Activated B cell treated with CpG ODN at 0.5 μM for 24 hours (primary cell): Measurements from ENCODE around the gene TMEM141. TPM values are rescaled to one million over a fixed set of nuclear protein-coding genes. Genes with fewer than 3 reads are reported as not detected.

Experiments used
- ATAC-seq: fragments of 200-7000 bp; cut with Tn5 transposase; one replicate; pipeline ENCODE4 v1.10.0; 2021; ENCODE audit warnings: low read depth, mild to moderate bottlenecking, moderate library complexity
- CTCF ChIA-PET: fragments of 350-600 bp; sonication (Branson Sonifier 250); formaldehyde crosslinking; loops from one replicate; lab custom pipeline; 2021; ENCODE audit warnings: antibody characterized with exemption; lab: Charles Lee
- POLR2A ChIA-PET: fragments of 350-600 bp; sonication (Branson Sonifier 250); formaldehyde crosslinking; loops from one replicate; lab custom pipeline; 2021; ENCODE audit warnings: antibody characterized with exemption; lab: Charles Lee
- DNase-seq: peaks from one replicate; pipeline ENCODE4 v3.0.0; 2022
- H3K27ac Mint-ChIP-seq: one replicate; pipeline ENCODE4 v1.8.0; 2020; ENCODE audit warnings: mixed read lengths
- H3K27me3 Mint-ChIP-seq: one replicate; pipeline ENCODE4 v1.8.0; 2021; ENCODE audit warnings: mixed read lengths
- H3K36me3 Mint-ChIP-seq: one replicate; pipeline ENCODE4 v1.8.0; 2021; ENCODE audit warnings: low read depth, mixed read lengths
- H3K4me1 Mint-ChIP-seq: one replicate; pipeline ENCODE4 v1.8.0; 2021; ENCODE audit warnings: mixed read lengths
- H3K4me3 Mint-ChIP-seq: one replicate; pipeline ENCODE4 v1.8.0; 2020; ENCODE audit warnings: mild to moderate bottlenecking, mixed read lengths
- H3K9me3 Mint-ChIP-seq: one replicate; pipeline ENCODE4 v1.8.0; 2020; ENCODE audit warnings: mixed read lengths
- intact Hi-C: fragments of 100-400 bp; cut with micrococcal nuclease; formaldehyde crosslinking; loops from one replicate; pipeline ENCODE4 v1.15.1; 2024
- total RNA-seq: library from RNA; stranded (reverse); gene quantifications from 2 replicates; pipeline ENCODE4 v1.2.3, GENCODE V29; 2022
- TF ChIP-seq, protein P1 (sequence below): fragments of 200-600 bp; IDR thresholded peaks from one replicate; pipeline ENCODE4 v1.8.0; 2022; ENCODE audit warnings: antibody characterized with exemption, mild to moderate bottlenecking

TMEM141 gene
- total RNA-seq, 1 donor from 2014 or later = 34.9 TPM

DNA sequence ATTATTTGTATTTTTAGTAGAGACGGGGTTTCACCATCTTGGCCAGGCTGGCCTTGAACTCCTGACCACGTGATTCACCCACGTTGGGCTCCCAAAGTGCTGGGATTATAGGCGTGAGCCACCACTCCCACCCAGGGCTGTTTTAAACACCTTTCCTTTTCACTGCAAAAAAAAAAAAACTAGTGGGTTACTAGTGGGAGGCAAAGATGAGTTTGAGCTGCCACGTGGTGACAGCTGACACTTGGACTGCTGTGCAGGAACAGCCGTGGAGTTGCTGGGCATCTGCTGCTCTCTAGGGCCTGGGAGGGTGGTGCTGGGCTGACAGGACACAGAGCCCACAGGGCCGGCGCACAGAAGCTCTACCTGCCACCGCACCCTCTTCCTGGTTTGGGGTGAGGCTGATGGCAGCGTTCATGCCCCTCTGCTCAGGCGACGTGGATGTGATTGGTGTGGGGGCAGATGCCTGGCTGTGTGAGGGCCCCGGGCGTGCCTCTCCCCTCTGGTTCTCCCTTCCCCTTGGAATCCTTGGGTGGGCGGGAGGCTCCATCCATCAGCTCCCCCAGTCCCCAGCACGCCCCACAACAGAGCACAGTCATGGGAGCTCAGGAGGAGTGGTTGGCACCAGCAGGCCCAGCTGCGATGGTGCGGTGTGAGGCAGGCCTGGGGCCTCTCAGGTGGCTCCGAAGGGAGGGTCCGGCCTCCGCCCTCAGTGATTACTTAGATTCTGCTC lies 33.5 kb downstream of the TMEM141 start:
- Mint-ChIP-seq H3K36me3 (peaks cover 46% of the 10 kb centered on the region), H3K4me3 (no peak overlapping the region), H3K4me1 (peaks cover 6% of the 10 kb centered on the region), H3K27me3 (no peaks in the 10 kb centered on the region), H3K9me3 (no peaks in the 10 kb centered on the region), H3K27ac (no peak overlapping the region)
- intact Hi-C loops = no loop called here
- ChIA-PET CTCF (no interaction called here), POLR2A (no interaction called here)
- DNase-seq = no peak
- TF ChIP-seq, protein P1, sequence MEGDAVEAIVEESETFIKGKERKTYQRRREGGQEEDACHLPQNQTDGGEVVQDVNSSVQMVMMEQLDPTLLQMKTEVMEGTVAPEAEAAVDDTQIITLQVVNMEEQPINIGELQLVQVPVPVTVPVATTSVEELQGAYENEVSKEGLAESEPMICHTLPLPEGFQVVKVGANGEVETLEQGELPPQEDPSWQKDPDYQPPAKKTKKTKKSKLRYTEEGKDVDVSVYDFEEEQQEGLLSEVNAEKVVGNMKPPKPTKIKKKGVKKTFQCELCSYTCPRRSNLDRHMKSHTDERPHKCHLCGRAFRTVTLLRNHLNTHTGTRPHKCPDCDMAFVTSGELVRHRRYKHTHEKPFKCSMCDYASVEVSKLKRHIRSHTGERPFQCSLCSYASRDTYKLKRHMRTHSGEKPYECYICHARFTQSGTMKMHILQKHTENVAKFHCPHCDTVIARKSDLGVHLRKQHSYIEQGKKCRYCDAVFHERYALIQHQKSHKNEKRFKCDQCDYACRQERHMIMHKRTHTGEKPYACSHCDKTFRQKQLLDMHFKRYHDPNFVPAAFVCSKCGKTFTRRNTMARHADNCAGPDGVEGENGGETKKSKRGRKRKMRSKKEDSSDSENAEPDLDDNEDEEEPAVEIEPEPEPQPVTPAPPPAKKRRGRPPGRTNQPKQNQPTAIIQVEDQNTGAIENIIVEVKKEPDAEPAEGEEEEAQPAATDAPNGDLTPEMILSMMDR = no peak
- no peak for ATAC-seq

DNA sequence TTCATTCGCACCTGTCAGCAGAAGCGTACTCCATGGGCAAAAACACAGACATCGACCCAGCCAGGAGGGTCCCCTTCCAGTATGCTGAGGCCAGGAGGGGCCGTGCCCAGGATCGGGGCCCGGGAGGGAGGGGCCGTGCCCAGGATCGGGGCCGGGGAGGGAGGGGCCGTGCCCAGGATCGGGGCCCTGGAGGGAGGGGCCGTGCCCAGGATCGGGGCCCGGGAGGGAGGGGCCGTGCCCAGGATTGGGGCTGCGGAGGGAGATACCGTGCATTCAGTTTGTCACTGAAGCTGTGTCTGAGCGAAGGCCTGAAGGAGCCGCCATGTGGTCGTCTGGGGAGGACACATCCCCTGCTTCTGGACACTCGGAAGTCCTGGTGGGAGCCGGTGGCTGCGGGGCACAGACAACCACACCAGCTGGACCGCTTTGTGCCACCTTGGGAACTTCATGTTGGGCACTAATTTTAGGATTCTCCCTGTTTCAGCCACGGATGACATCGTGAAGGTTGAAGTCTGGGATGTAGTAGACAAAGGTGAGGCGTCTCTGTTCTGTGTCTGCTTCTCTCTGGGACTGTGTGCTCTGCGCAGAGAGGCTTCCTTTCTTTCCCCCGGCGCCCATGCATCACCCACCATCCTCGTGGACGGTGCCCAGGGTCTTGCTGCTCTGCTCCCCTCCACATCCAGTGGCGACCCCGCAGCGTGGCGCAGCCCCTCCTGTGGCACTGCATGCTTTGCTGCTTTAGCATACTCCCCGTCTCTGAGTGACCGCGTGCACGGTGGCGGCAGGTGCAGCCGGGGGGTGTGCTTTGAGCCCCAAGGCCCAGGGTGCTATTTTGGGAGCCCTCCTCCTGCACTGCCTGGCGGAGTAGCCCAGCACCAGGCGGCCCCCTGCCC lies 34.4 kb downstream of the TMEM141 start:
- ChIA-PET POLR2A (no interaction called here), CTCF (no interaction called here)
- DNase-seq (no peak), ATAC-seq (no peak)
- TF ChIP-seq, protein P1 = no peak
- H3K4me1 Mint-ChIP-seq = peaks cover 6% of the 10 kb centered on the region
- no peaks in the 10 kb centered on the region for H3K27me3 Mint-ChIP-seq
- no peak overlapping the region for H3K4me3 Mint-ChIP-seq
- no peaks in the 10 kb centered on the region for H3K9me3 Mint-ChIP-seq
- intact Hi-C loops = no loop called here
- H3K27ac Mint-ChIP-seq = no peak overlapping the region
- peaks cover 48% of the 10 kb centered on the region for H3K36me3 Mint-ChIP-seq

DNA sequence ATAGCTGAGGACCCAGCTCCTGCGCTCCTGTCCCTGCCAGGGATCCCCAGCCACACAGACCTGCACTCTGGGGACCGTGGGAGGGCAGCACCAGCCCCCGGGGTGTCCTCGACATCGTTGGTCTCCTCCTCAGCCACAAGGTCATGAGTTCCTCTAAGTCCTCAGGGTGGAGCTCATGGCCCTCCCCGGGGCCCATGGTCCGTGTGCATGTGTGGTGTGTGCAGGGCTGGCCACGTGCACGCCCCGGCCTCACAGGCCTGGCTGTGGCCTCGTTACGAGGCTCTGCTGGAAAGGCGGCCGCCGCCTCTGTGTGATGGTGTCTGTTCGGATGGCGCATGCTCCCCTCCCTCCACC lies 35.0 kb downstream of the TMEM141 start:
- ATAC-seq (no peak), DNase-seq (no peak)
- Mint-ChIP-seq H3K36me3 (peaks cover 47% of the 10 kb centered on the region), H3K4me3 (no peak overlapping the region), H3K4me1 (peaks cover under 1% of the 10 kb centered on the region), H3K27me3 (no peaks in the 10 kb centered on the region), H3K27ac (no peak overlapping the region), H3K9me3 (no peaks in the 10 kb centered on the region)
- intact Hi-C loops = no loop called here
- TF ChIP-seq, protein P1 = no peak
- ChIA-PET POLR2A (no interaction called here), CTCF (no interaction called here)

DNA sequence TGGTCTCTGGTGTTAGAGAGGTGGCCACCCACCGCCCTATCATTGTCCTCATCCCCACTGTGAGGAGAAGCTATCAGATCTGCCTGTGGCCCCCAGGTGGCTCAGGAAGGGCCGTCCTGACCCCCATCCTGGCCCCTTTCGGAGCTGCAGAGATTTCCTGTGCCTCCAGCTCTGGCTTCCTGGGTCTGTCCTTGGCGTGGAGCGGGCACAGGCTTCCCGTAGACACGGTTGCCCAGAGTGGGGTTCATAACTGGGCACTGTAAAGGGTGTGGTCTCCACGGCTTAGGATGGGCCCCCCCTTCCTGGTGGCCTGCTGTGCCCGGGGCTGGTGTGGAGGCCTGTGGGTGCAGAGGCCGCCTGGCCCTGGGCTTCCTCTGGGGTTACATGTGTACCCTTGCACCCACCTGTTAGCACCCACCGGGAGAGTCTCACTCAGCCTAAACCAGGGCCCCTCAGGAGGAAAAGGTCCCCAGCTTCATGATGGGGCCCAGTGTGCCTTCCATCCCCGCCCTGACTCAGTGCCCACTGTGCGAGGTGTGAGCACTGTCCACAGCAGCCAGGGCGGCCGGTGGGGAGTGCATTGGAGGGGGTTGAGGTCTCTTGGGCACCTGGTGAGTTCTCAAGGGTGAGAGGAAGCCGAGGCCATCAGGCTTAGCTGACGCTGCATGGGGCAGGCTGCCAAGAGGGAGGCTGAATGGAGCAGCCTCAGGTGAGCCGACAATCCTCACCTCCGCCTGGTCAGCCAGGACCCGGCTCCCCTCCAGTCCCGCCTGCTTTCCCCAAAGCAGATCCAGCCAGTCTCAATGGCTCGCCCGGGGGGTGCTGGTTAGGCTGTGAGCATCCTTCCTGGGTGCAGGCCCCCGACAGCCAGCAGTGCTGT lies 35.8 kb downstream of the TMEM141 start:
- H3K4me1 Mint-ChIP-seq = no peaks in the 10 kb centered on the region
- DNase-seq = no peak

More for the DNA sequence above, 35.8 kb downstream of the TMEM141 start:
- Mint-ChIP-seq H3K36me3 (peaks cover 55% of the 10 kb centered on the region), H3K27ac (no peak overlapping the region), H3K27me3 (no peaks in the 10 kb centered on the region), H3K9me3 (no peaks in the 10 kb centered on the region), H3K4me3 (no peak overlapping the region)
- intact Hi-C loops = no loop called here
- POLR2A ChIA-PET = interaction anchor here (0.7 kb wide), 1 partner anchor 114 kb away, joined by 3 read pairs; no protein-coding TSS in a partner anchor
- TF ChIP-seq, protein P1 = no peak
- CTCF ChIA-PET = no interaction called here
- ATAC-seq = no peak
